ENCODE data around the gene MATK.

DNA sequence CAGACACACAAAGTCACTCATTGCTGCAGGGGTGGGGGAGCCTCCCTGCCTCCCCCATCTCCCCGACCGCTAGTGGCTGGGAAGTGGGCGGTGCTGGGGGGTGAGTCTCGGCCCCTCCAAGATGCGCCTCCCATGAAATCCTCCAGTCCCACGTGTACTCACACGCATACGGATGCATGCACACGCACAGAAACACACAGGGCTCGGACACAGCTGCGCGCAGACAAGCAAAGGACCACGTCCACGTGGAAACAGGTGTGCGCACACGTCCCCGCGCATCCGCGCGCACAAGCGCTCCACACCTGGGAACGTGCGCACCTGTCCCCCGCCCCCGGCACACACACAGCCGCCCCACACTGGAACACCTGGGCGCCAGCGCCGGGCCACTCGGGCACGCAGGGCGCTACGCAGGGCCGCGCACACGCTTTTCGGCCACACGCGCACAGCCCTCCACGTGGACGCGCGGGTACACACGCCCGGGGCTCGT lies 687 bp downstream of the MATK start:
- TF ChIP-seq POLR2AphosphoS5 (IDR thresholded peaks at IDR 0.05; ENCODE audit: low read depth, low read length) (no peak), POLR2A (IDR thresholded peaks at IDR 0.05; ENCODE audit: low read depth, low read length) (no peak), TAF1 (IDR thresholded peaks at IDR 0.05; ENCODE audit: borderline replicate concordance, low read depth, low read length) (no peak)

Data from GM12892 (cell line).